SK-N-MC (cell line): ENCODE measurements around the gene CARD11.

Experiments
- DNase-seq: peaks from one replicate; pipeline ENCODE4 v3.0.0-alpha.2; 2011; ENCODE audit warnings: low read depth, low spot score
- H3K27ac ChIP-seq: fragments of 200-600 bp; sonication (generic); 2 replicates; pipeline ENCODE4 v1.5.1; 2016; ENCODE audit warnings: mixed run types
- H3K36me3 ChIP-seq: fragments of 200-600 bp; sonication (generic); 2 replicates; pipeline ENCODE4 v1.6.1; 2017; ENCODE audit warnings: antibody characterized with exemption, low read length, mixed read lengths; ENCODE audit not compliant: insufficient read depth
- H3K4me3 ChIP-seq: fragments of 200-600 bp; sonication (generic); 2 replicates; pipeline ENCODE4 v1.5.1; 2016
- H3K9ac ChIP-seq: fragments of 200-600 bp; sonication (generic); 2 replicates; pipeline ENCODE4 v1.8.0; 2017; ENCODE audit warnings: mixed run types, mixed read lengths; ENCODE audit not compliant: insufficient read length
- H3K9me3 ChIP-seq: fragments of 200-600 bp; sonication (generic); 2 replicates; pipeline ENCODE4 v1.6.1; 2017; ENCODE audit warnings: low read depth, mild to moderate bottlenecking, antibody characterized with exemption, low read length, moderate library complexity, mixed read lengths
- EZH2 ChIP-seq: fragments of 200-600 bp; sonication (generic); IDR thresholded peaks from one replicate; pipeline ENCODE4 v1.6.1; 2017; ENCODE audit warnings: antibody characterized with exemption
- FOXP2 ChIP-seq: optimal IDR thresholded peaks from 2 replicates; pipeline ENCODE3; 2011; ENCODE audit warnings: mild to moderate bottlenecking, moderate library complexity; ENCODE audit not compliant: insufficient read depth; ENCODE audit errors: extremely low read length, control extremely low read depth
- POLR2AphosphoS5 ChIP-seq: IDR thresholded peaks from 2 replicates; pipeline ENCODE4 v1.6.1; 2012; ENCODE audit warnings: mild to moderate bottlenecking, low read depth, low read length, borderline replicate concordance

Gene CARD11

DNA sequence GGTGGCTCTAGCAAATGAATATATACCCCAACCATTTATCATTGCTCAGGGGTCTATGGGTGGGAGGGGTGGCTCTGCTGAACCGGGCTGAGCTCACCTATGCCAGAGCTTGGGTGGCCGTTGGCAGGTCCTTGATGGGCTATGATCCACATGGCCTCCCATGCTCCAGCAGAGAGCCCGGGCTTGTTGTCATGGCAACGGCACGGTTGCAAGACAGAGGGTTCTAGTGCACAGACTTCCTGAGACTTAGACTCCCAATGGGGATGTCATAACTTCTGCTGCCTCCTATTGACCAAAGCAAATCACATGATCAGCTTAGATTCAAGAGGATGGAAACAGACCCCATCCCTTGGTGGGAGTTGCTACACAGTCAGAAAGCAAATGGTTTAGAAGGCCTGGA lies 36.4 kb upstream of the CARD11 start:
- TF ChIP-seq FOXP2 = no peak
- no peak for TF ChIP-seq EZH2
- TF ChIP-seq POLR2AphosphoS5 = no peak
- Histone ChIP-seq H3K27ac (no peak overlapping the region), H3K4me3 (no peak overlapping the region), H3K36me3 (no peaks in the 10 kb centered on the region), H3K9me3 (no peaks in the 10 kb centered on the region), H3K9ac (no peak overlapping the region)
- DNase-seq = no peak

DNA sequence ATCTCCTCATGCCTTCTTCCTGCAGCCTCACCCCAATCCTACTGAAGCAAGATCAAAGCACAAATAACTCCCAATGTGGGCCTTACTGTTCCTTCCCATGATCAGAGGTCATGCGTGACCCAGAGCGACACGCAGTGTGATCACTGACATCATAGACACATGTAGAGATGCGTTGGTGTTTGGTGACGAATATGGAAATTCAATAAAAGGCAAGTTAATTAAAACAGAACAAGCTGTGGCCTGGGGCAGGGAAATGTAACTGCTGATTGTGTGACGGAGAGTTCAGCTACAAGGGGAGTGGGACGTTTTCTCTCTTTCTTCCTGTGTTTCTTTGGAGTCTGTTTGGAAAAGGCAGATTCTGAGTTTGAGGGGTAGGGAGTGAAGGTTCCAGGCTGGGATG lies 34.8 kb upstream of the CARD11 start:
- no peak overlapping the region for H3K27ac ChIP-seq
- no peak overlapping the region for H3K4me3 ChIP-seq
- TF ChIP-seq EZH2 (no peak), POLR2AphosphoS5 (no peak), FOXP2 (no peak)
- H3K9ac ChIP-seq = no peak overlapping the region
- no peak for DNase-seq
- no peaks in the 10 kb centered on the region for H3K36me3 ChIP-seq
- no peaks in the 10 kb centered on the region for H3K9me3 ChIP-seq

DNA sequence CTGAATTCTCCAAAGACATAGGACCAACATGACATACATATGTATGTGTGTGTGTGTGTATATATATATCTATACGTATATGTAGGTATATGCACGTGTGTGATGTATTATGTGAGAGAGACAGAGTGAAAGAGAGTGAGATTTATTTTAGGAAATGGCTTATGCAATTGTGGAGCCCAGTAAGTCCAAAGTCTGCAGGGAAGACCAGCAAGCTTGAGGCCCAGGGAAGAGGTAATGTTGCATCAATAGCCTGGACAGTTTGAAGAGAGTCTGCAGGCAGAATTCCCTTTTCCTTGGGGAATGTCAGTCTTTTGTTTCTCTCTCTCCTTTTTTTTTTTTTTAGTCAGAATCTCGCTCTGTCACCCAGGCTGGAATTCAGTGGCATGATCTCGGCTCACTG lies 33.0 kb upstream of the CARD11 start:
- TF ChIP-seq EZH2 (no peak), POLR2AphosphoS5 (no peak), FOXP2 (no peak)
- Histone ChIP-seq H3K9me3 (no peaks in the 10 kb centered on the region), H3K4me3 (no peak overlapping the region), H3K27ac (no peak overlapping the region), H3K36me3 (no peaks in the 10 kb centered on the region), H3K9ac (no peak overlapping the region)
- DNase-seq = no peak

DNA sequence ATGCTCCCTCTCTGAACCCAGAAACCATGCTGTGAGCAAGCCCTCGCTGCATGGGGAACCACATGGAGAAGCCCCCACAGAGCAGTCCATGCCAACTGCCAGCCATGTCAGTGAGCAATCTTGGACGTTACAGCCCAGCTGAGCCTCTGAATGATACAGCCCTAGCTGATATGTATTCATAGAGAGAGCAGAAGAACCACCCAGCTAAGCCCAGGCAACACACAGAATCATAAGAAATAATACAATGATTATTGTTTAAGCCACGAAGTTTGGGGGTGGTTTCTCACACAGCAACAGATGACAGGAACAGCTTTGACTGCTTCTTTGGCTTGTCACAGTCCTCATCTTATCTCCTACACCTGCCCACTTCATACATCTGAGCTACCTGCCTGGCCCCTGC lies 32.5 kb upstream of the CARD11 start:
- H3K9me3 ChIP-seq = no peaks in the 10 kb centered on the region

DNA sequence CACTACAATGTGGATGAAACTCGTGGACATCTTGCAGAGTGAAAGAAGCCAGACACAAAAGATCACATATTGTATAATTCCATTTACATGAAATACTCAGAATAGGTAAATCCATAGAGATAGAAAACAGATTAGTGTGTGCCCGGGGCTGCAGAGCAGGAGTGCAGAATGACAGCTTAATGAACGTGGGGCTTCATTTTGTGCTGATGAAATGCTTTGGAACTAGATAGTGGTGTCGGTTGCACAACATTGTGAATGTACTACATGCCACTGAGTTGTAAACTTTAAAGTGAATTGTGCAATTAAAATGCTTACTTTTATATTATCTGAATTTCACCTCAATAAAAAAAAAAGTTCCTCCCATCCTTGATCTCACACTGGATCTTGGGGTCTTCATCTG lies 31.8 kb upstream of the CARD11 start:
- H3K4me3 ChIP-seq = no peak overlapping the region
- no peak for DNase-seq
- no peak overlapping the region for H3K9ac ChIP-seq
- TF ChIP-seq POLR2AphosphoS5 (no peak), FOXP2 (no peak)
- H3K36me3 ChIP-seq = no peaks in the 10 kb centered on the region
- H3K9me3 ChIP-seq = no peaks in the 10 kb centered on the region
- no peak overlapping the region for H3K27ac ChIP-seq

More for the DNA sequence above, 32.5 kb upstream of the CARD11 start:
- H3K27ac ChIP-seq = no peak overlapping the region
- DNase-seq = no peak
- no peak for TF ChIP-seq EZH2
- TF ChIP-seq FOXP2 = no peak
- no peak for TF ChIP-seq POLR2AphosphoS5
- no peak overlapping the region for H3K9ac ChIP-seq
- no peaks in the 10 kb centered on the region for H3K36me3 ChIP-seq
- no peak overlapping the region for H3K4me3 ChIP-seq

DNA sequence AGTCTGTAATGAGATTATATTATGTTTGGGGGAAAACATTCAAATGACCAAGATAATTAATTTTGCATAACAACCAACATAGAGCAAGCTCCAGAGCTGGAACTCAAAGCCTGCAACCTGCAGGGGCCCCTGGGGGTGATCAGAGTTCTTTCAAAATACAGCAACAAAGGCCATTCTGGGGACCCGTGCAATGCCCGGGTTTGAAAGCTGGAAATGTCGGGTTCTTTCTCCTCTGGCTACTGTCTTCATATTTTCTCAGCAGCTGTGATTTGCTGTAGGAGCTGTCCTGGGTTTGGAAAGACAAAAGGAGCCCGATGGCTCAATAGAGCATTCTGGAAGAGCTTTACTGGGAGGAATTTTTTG lies 30.8 kb upstream of the CARD11 start:
- H3K9ac ChIP-seq = no peak overlapping the region
- no peaks in the 10 kb centered on the region for H3K9me3 ChIP-seq
- H3K4me3 ChIP-seq = no peak overlapping the region
- TF ChIP-seq FOXP2 (no peak), EZH2 (no peak)
- no peak for DNase-seq
- H3K27ac ChIP-seq = no peak overlapping the region
- H3K36me3 ChIP-seq = no peaks in the 10 kb centered on the region

DNA sequence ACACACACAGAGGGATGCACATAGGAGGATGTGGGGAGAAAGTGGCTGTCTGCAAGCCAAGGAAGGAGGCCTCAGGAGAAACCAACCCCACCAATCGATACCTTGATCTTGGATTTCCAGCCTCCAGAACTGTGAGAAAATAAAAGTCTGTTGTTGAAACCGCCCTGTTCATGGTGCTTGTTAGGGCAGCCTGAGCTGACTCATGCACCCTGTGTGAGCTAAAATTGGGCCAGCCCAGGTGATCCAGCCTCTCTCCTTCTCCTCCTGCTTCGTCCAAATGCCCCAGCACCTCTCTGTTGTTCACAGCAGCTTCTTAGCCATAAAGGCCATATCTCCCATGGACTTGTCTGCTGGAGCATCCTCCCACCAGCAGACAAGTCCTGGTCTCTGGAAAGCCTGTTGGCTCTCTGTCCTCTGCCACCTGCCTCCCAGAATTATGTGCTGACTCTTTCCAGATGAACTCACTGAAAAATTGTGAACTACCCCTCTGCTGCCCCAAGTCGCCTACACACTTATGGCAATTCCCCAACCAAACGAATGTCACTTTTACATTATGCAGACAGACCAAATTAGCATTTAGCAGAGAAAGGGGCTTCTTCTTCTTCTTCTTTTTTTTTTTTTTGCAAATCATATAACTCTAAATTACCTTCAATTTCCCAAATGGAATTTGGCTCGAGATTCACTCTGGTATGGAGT lies 30.2 kb upstream of the CARD11 start:
- Histone ChIP-seq H3K9me3 (no peaks in the 10 kb centered on the region), H3K27ac (no peak overlapping the region), H3K36me3 (no peaks in the 10 kb centered on the region), H3K9ac (no peak overlapping the region), H3K4me3 (no peak overlapping the region)
- TF ChIP-seq FOXP2 = no peak
- no peak for TF ChIP-seq POLR2AphosphoS5
- TF ChIP-seq EZH2 = no peak
- no peak for DNase-seq

DNA sequence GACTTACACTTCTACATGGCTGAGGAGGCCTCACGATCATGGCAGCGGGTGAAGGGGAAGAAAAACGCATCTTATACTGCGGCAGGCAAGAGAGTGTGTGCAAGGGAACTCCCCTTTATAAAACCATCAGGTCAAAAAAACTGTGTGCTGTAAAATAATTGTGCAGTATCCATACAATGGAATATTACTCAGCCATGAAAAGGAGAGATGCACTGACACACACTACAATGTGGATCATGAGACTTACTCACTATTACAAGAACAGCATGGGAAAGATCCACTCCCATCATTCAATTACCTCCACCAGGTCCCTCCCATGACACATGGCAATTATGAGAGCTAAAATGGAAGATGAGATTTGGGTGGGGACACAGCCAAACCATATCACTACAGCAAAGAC lies 27.2 kb upstream of the CARD11 start:
- H3K36me3 ChIP-seq = no peaks in the 10 kb centered on the region
- H3K9me3 ChIP-seq = no peaks in the 10 kb centered on the region
- no peak overlapping the region for H3K4me3 ChIP-seq
- no peak overlapping the region for H3K9ac ChIP-seq
- H3K27ac ChIP-seq = no peak overlapping the region
- TF ChIP-seq POLR2AphosphoS5 (no peak), FOXP2 (no peak), EZH2 (no peak)
- DNase-seq = no peak
